Ishikawa (cell line): ENCODE measurements around the gene PIGS.

Experiments
- CEBPB ChIP-seq: IDR thresholded peaks from 2 replicates; pipeline ENCODE4 v1.6.1; 2012
- EP300 ChIP-seq: IDR thresholded peaks from 2 replicates; pipeline ENCODE4 v1.6.1; 2012; ENCODE audit warnings: borderline replicate concordance
- FOXM1 ChIP-seq: IDR thresholded peaks from 2 replicates; pipeline ENCODE4 v1.6.1; 2012; ENCODE audit warnings: low read depth, borderline replicate concordance
- NFIC ChIP-seq: IDR thresholded peaks from 2 replicates; pipeline ENCODE4 v1.6.1; 2012
- TAF1 ChIP-seq: IDR thresholded peaks from 2 replicates; pipeline ENCODE4 v1.6.1; 2012; ENCODE audit warnings: low read depth, mild to moderate bottlenecking
- YY1 ChIP-seq: IDR thresholded peaks from 2 replicates; pipeline ENCODE4 v1.6.1; 2012; ENCODE audit warnings: low read depth
- TF ChIP-seq, protein P1 (sequence below): IDR thresholded peaks from 2 replicates; pipeline ENCODE4 v1.6.1; 2012

DNA sequence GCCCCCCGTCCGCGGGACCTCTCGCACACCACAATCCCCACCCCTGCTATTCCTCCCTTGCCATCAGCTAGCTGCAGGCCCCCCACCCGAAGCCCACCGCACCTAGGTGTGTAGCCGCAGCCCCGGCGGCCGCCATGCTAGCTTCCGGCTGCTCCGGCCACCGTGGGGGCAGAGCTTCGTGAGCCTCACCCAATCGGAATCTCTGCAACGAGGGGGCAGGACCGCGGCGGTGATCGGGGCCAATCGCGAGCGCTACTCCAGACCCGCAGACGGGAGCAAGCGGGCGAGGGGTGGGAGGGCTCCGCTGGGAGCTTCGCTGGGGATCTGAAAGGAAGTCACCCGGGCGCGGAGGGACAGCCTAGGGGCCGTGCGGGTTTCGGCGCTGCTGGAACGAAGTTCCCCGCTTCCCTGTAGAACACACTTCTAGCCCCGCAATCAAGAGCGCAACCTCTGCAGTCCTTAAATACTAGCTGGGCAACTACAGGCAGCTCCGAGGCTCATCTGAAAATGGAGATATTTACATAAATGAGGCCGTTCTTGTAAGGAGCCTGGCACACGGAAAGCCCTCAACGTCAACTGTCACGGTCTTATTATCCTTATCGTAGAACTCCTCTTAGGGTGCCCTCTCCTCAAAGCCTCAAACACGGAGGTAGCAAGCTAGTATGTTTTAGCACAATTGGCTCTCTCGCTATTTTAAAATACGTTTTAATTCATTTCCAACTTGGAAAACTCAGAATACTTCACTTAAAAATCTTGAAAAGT is at the start of gene PIGS:
- TF ChIP-seq NFIC (no peak), FOXM1 (no peak), CEBPB (no peak), YY1 (peak; percentile 90), TAF1 (peak; percentile 91), EP300 (no peak)
- TF ChIP-seq, protein P1, sequence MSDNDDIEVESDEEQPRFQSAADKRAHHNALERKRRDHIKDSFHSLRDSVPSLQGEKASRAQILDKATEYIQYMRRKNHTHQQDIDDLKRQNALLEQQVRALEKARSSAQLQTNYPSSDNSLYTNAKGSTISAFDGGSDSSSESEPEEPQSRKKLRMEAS = no peak; the same call in 1 of the 2 replicates
